Natural killer cell (primary cell): ENCODE measurements around the gene TBC1D10A. TPM values are rescaled to one million over a fixed set of nuclear protein-coding genes. Genes with fewer than 3 reads are reported as not detected.

Source experiments
- ATAC-seq, 3 donors: fragments of 150-1000 bp in 2 of 3; fragments of 200-7000 bp in 1 of 3; cut with Tn5 transposase; 1 replicate in 1 of 3; 2 replicates in 2 of 3; pipeline ENCODE4 v1.10.0; 2021; ENCODE audit warnings: mild to moderate bottlenecking in 2 of 3, moderate library complexity in 2 of 3
- DNase-seq, 2 donors: peaks; one replicate each; pipeline versions ENCODE4 v3.0.0 to v3.0.0-alpha.2; 2013 to 2021; ENCODE audit warnings: mixed read lengths in 1 of 2
- H3K27ac ChIP-seq: one replicate; pipeline ENCODE4 v1.5.1; 2013; ENCODE audit warnings: mild to moderate bottlenecking, low read length
- H3K27me3 ChIP-seq: one replicate; pipeline ENCODE4 v1.6.1; 2013; ENCODE audit warnings: low read length; ENCODE audit not compliant: control insufficient read depth, insufficient read depth
- H3K36me3 ChIP-seq: one replicate; pipeline ENCODE4 v1.6.1; 2013; ENCODE audit warnings: low read length; ENCODE audit not compliant: control insufficient read depth, insufficient read depth
- H3K4me1 ChIP-seq: one replicate; pipeline ENCODE4 v1.6.1; 2013; ENCODE audit warnings: low read length; ENCODE audit not compliant: control insufficient read depth, insufficient read depth
- H3K4me3 ChIP-seq: one replicate; pipeline ENCODE4 v1.5.1; 2013; ENCODE audit warnings: low read length
- H3K9me3 ChIP-seq: one replicate; pipeline ENCODE4 v1.6.1; 2013; ENCODE audit warnings: low read length; ENCODE audit not compliant: control insufficient read depth, insufficient read depth
- H3K27ac Mint-ChIP-seq, 2 donors: one replicate each; pipeline ENCODE4 v1.8.0; 2022; ENCODE audit warnings: mild to moderate bottlenecking in 2 of 2, mixed read lengths in 2 of 2, moderate library complexity in 1 of 2
- H3K27me3 Mint-ChIP-seq, 2 donors: one replicate each; pipeline ENCODE4 v1.8.0; 2022; ENCODE audit warnings: low read depth in 2 of 2, mixed read lengths in 2 of 2
- H3K36me3 Mint-ChIP-seq: one replicate; pipeline ENCODE4 v1.8.0; 2022; ENCODE audit warnings: mixed read lengths
- H3K4me1 Mint-ChIP-seq, 2 donors: one replicate each; pipeline ENCODE4 v1.8.0; 2022; ENCODE audit warnings: mixed read lengths in 2 of 2
- H3K4me3 Mint-ChIP-seq: one replicate; pipeline ENCODE4 v1.8.0; 2022; ENCODE audit warnings: mild to moderate bottlenecking, moderate library complexity, mixed read lengths
- H3K9me3 Mint-ChIP-seq, 2 donors: one replicate each; pipeline ENCODE4 v1.8.0; 2022; ENCODE audit warnings: mixed read lengths in 2 of 2
- CTCF ChIP-seq: fragments of 200-600 bp; IDR thresholded peaks from one replicate; pipeline ENCODE4 v1.8.0; 2022; ENCODE audit warnings: antibody characterized with exemption
- WGBS: methylation state at CpG from one replicate; pipeline ENCODE4 v1.1.7; 2013; ENCODE audit warnings: missing lambda C conversion rate; ENCODE audit not compliant: insufficient coverage; 5-methylcytosine and 5-hydroxymethylcytosine counted together
- intact Hi-C: fragments of 100-400 bp; cut with micrococcal nuclease; formaldehyde crosslinking; loops from one replicate; pipeline ENCODE4 v1.14.2; 2022
- total RNA-seq, 4 donors: library from RNA; stranded (reverse); fragments of 120-200 nt in 1 of 4; gene quantifications; one replicate each; pipeline versions ENCODE4 v1.2.3 to v1.2.4, GENCODE V29; 2013 to 2022

TBC1D10A gene
- total RNA-seq, 3 donors from 2014 or later (not counting 1 experiment from before 2014, with no cell fraction given), result 38.9 to 48.0 (median 47.9) TPM

- Mint-ChIP-seq H3K36me3 (no peaks in the 10 kb centered on the region), H3K4me3 (no peak overlapping the region), H3K27ac (no peak overlapping the region), H3K4me1 (peaks cover 20 to 24% of the 10 kb centered on the region in 2 donors), H3K27me3 (no peaks in the 10 kb centered on the region), H3K9me3 (no peaks in the 10 kb centered on the region)
- Histone ChIP-seq H3K27me3 (no peaks in the 10 kb centered on the region), H3K36me3 (peaks cover 66% of the 10 kb centered on the region), H3K9me3 (no peaks in the 10 kb centered on the region), H3K27ac (no peak overlapping the region), H3K4me1 (peaks cover 27% of the 10 kb centered on the region), H3K4me3 (no peak overlapping the region)
- DNase-seq (no peak), ATAC-seq (no peak)
- intact Hi-C loops, result no loop called here
- WGBS, result 93% methylated on average over 9 of the region's 9 CpGs
- TF ChIP-seq CTCF, result no peak
Measured at GRCh38 chr22:30297991-30298701, 28.6 kb downstream of the TBC1D10A start.

GRCh38 chr22:30297276-30297990 is 29.3 kb downstream of the TBC1D10A start:
- H3K4me3 Mint-ChIP-seq, result no peak overlapping the region
- H3K27me3 Mint-ChIP-seq, result no peaks in the 10 kb centered on the region
- DNase-seq (no peak), ATAC-seq (no peak)
- H3K27ac Mint-ChIP-seq, result no peak overlapping the region
- Histone ChIP-seq H3K4me1 (peaks cover 20% of the 10 kb centered on the region), H3K36me3 (peaks cover 72% of the 10 kb centered on the region), H3K27ac (no peak overlapping the region), H3K9me3 (no peaks in the 10 kb centered on the region), H3K27me3 (no peaks in the 10 kb centered on the region), H3K4me3 (no peak overlapping the region)
- H3K36me3 Mint-ChIP-seq, result no peaks in the 10 kb centered on the region
- 86% methylated on average over 11 of the region's 11 CpGs for WGBS
- TF ChIP-seq CTCF, result no peak
- H3K9me3 Mint-ChIP-seq, result no peaks in the 10 kb centered on the region
- intact Hi-C loops, result no loop called here
- H3K4me1 Mint-ChIP-seq, result peaks cover 13 to 17% of the 10 kb centered on the region in 2 donors

GRCh38 chr22:30296833-30297232 is 29.9 kb downstream of the TBC1D10A start:
- Mint-ChIP-seq H3K9me3 (no peaks in the 10 kb centered on the region), H3K4me1 (peaks cover 9 to 12% of the 10 kb centered on the region in 2 donors), H3K36me3 (no peaks in the 10 kb centered on the region), H3K4me3 (no peak overlapping the region), H3K27ac (no peak overlapping the region), H3K27me3 (no peaks in the 10 kb centered on the region)
- Histone ChIP-seq H3K4me3 (no peak overlapping the region), H3K36me3 (peaks cover 76% of the 10 kb centered on the region), H3K27ac (no peak overlapping the region), H3K27me3 (no peaks in the 10 kb centered on the region), H3K9me3 (no peaks in the 10 kb centered on the region), H3K4me1 (peaks cover 14% of the 10 kb centered on the region)
- no peak for TF ChIP-seq CTCF
- no peak for DNase-seq
- WGBS, result 96% methylated on average over 3 of the region's 3 CpGs
- intact Hi-C loops, result no loop called here
- ATAC-seq, result no peak
